8988T (cell line): Measurements from ENCODE around the gene LGALS9B.
"Not testable (repeated sequence)": the region's sequence is repeated elsewhere in the genome, so short reads cannot be mapped to it uniquely, and the experiment has no call there.

Experiments used
- DNase-seq: peaks from one replicate; pipeline ENCODE4 v3.0.0; 2011

LGALS9B gene

GRCh38 chr17:20467447-20467846 is at the start of gene LGALS9B:
Gene LGALS9B (minus strand): TSS chr17:20467539. CDS start chr17:20467470, 69 bp downstream.
- DNase-seq, result not testable (repeated sequence)

GRCh38 chr17:20516986-20517385 is 49.6 kb upstream of the LGALS9B start:
- DNase-seq, result not testable (repeated sequence)

- DNase-seq, result not testable (repeated sequence)
These were observed 47.8 kb upstream of the LGALS9B start for GRCh38 chr17:20515099-20515498.

GRCh38 chr17:20513539-20513938 is 46.2 kb upstream of the LGALS9B start:
- DNase-seq, result not testable (repeated sequence)

GRCh38 chr17:20512378-20512777 is 45.0 kb upstream of the LGALS9B start:
- DNase-seq, result not testable (repeated sequence)

- DNase-seq, result not testable (repeated sequence)
These were observed 44.4 kb upstream of the LGALS9B start for GRCh38 chr17:20511778-20512177.

GRCh38 chr17:20505333-20505732 is 38.0 kb upstream of the LGALS9B start:
- not testable (repeated sequence) for DNase-seq

- DNase-seq, result not testable (repeated sequence)
These were observed 37.2 kb upstream of the LGALS9B start for GRCh38 chr17:20504388-20505066.

GRCh38 chr17:20501896-20502295 is 34.6 kb upstream of the LGALS9B start:
- DNase-seq, result not testable (repeated sequence)

- DNase-seq, result not testable (repeated sequence)
These were observed 33.0 kb upstream of the LGALS9B start for GRCh38 chr17:20500346-20500745.

GRCh38 chr17:20495420-20495819 is 28.1 kb upstream of the LGALS9B start:
- DNase-seq, result not testable (repeated sequence)

GRCh38 chr17:20494735-20495134 is 27.4 kb upstream of the LGALS9B start:
- DNase-seq, result not testable (repeated sequence)

GRCh38 chr17:20494147-20494546 is 26.8 kb upstream of the LGALS9B start:
- DNase-seq, result not testable (repeated sequence)

- not testable (repeated sequence) for DNase-seq
These were observed 25.6 kb upstream of the LGALS9B start for GRCh38 chr17:20492971-20493370.

GRCh38 chr17:20492099-20492498 is 24.8 kb upstream of the LGALS9B start:
- DNase-seq, result not testable (repeated sequence)

- not testable (repeated sequence) for DNase-seq
These were observed 17.6 kb upstream of the LGALS9B start for GRCh38 chr17:20484930-20485329.

GRCh38 chr17:20479889-20480591 is 12.7 kb upstream of the LGALS9B start:
- DNase-seq, result not testable (repeated sequence)

- not testable (repeated sequence) for DNase-seq
These were observed 10.2 kb upstream of the LGALS9B start for GRCh38 chr17:20477398-20478071.

- DNase-seq, result not testable (repeated sequence)
These were observed 7.9 kb upstream of the LGALS9B start for GRCh38 chr17:20475137-20475831.

GRCh38 chr17:20474081-20474480 is 6.7 kb upstream of the LGALS9B start:
- DNase-seq, result not testable (repeated sequence)

GRCh38 chr17:20469946-20470345 is 2.6 kb upstream of the LGALS9B start:
- not testable (repeated sequence) for DNase-seq

- DNase-seq, result not testable (repeated sequence)
These were observed 1.8 kb upstream of the LGALS9B start for GRCh38 chr17:20469107-20469506.

- not testable (repeated sequence) for DNase-seq
These were observed 340 bp downstream of the LGALS9B start for GRCh38 chr17:20466999-20467398.
